SK-N-SH (cell line): Measurements from ENCODE around the gene HSD17B12. TPM values are rescaled to one million over a fixed set of nuclear protein-coding genes. Genes with fewer than 3 reads are reported as not detected.

Experiments
- CTCF ChIA-PET: fragments of 300-600, 350-600 bp; formaldehyde crosslinking; extraction: SDS; loops from one replicate; lab custom pipeline; 2021; lab: Yijun Ruan, JAX
- POLR2A ChIA-PET: fragments of 350-600 bp; sonication (Branson Sonifier 250); formaldehyde crosslinking; extraction: SDS; loops from one replicate; lab custom pipeline; 2020; ENCODE audit warnings: antibody characterized with exemption, inconsistent platforms; lab: Yijun Ruan, JAX
- DNase-seq: peaks from one replicate; pipeline ENCODE4 v3.0.0; 2012
- H2AFZ ChIP-seq: fragments of 200-600 bp; sonication (generic); 2 replicates; pipeline ENCODE4 v1.8.1; 2016; ENCODE audit warnings: antibody characterized with exemption, mild to moderate bottlenecking, low read depth
- H3F3A ChIP-seq: fragments of 200-600 bp; sonication (generic); replicated peaks from 2 replicates; pipeline ENCODE3; 2016; ENCODE audit warnings: antibody characterized with exemption, mild to moderate bottlenecking; ENCODE audit not compliant: insufficient read depth
- H3K27ac ChIP-seq, 2 experiments: fragments of 200-500 bp in 1 of 2; fragments of 200-600 bp in 1 of 2; sonication (Bioruptor generic) in 1 of 2; sonication (generic), shearing (Covaris generic) in 1 of 2; 2 replicates each; pipeline versions ENCODE4 v1.5.1 to v1.6.1; 2014 to 2016; ENCODE audit warnings: low read depth in 2 of 2, inconsistent platforms in 1 of 2, low read length in 1 of 2, mild to moderate bottlenecking in 1 of 2, mixed read lengths in 1 of 2
- H3K27me3 ChIP-seq: fragments of 200-600 bp; sonication (generic), shearing (Covaris generic); 2 replicates; pipeline ENCODE4 v1.6.1; 2016; ENCODE audit warnings: mixed run types; ENCODE audit not compliant: insufficient read depth
- H3K36me3 ChIP-seq, 2 experiments: fragments of 200-500 bp in 1 of 2; fragments of 200-600 bp in 1 of 2; sonication (Bioruptor generic) in 1 of 2; sonication (generic) in 1 of 2; replicated peaks in 1 of 2; 2 replicates each; pipeline versions ENCODE3 to v1.5.1; 2014 to 2016; ENCODE audit warnings: low read length in 1 of 2, mild to moderate bottlenecking in 1 of 2; ENCODE audit not compliant: insufficient read depth in 2 of 2, control insufficient read depth in 1 of 2
- H3K4me1 ChIP-seq, 2 experiments: fragments of 200-500 bp in 1 of 2; fragments of 200-600 bp in 1 of 2; sonication (Bioruptor generic) in 1 of 2; sonication (generic), shearing (Covaris generic) in 1 of 2; 2 replicates each; pipeline versions ENCODE4 v1.5.1 to v1.6.1; 2014 to 2016; ENCODE audit warnings: low read depth in 1 of 2, low read length in 1 of 2, mixed run types in 1 of 2; ENCODE audit not compliant: insufficient read depth in 2 of 2, control insufficient read depth in 1 of 2
- H3K4me2 ChIP-seq: fragments of 200-600 bp; sonication (generic), shearing (Covaris generic); 2 replicates; pipeline ENCODE4 v1.6.1; 2017; ENCODE audit warnings: mixed run types
- H3K4me3 ChIP-seq, 2 experiments: fragments of 200-500 bp in 1 of 2; fragments of 200-600 bp in 1 of 2; sonication (Bioruptor generic) in 1 of 2; sonication (generic), shearing (Covaris generic) in 1 of 2; 2 replicates each; pipeline versions ENCODE4 v1.5.1 to v1.8.1; 2014 to 2016; ENCODE audit warnings: low read depth in 2 of 2, inconsistent platforms in 1 of 2, low read length in 1 of 2, mild to moderate bottlenecking in 1 of 2, mixed read lengths in 1 of 2, moderate library complexity in 1 of 2
- H3K79me2 ChIP-seq: fragments of 200-600 bp; sonication (generic); 2 replicates; pipeline ENCODE4 v1.8.1; 2017; ENCODE audit warnings: mild to moderate bottlenecking; ENCODE audit not compliant: insufficient read depth
- H3K9ac ChIP-seq: fragments of 200-600 bp; sonication (generic); 2 replicates; pipeline ENCODE4 v1.6.1; 2017; ENCODE audit warnings: mixed run types
- H3K9me2 ChIP-seq: fragments of 200-600 bp; sonication (generic); 2 replicates; pipeline ENCODE4 v1.6.1; 2017; ENCODE audit warnings: mixed run types
- H3K9me3 ChIP-seq: fragments of 200-600 bp; sonication (generic); 2 replicates; pipeline ENCODE4 v1.6.1; 2017; ENCODE audit warnings: mixed run types, mild to moderate bottlenecking, moderate library complexity
- H4K20me1 ChIP-seq: fragments of 200-600 bp; sonication (generic); 2 replicates; pipeline ENCODE4 v1.6.1; 2017; ENCODE audit warnings: mild to moderate bottlenecking, mixed run types; ENCODE audit not compliant: insufficient read depth
- EZH2phosphoT487 ChIP-seq: fragments of 200-600 bp; sonication (generic); IDR thresholded peaks from 2 replicates; pipeline ENCODE4 v1.6.1; 2017; ENCODE audit warnings: low read depth, mixed run types, mild to moderate bottlenecking, antibody characterized with exemption, moderate library complexity, borderline replicate concordance
- FOSL2 ChIP-seq: IDR thresholded peaks from 2 replicates; pipeline ENCODE4 v1.4.0; 2012; ENCODE audit warnings: low read depth, mild to moderate bottlenecking, moderate library complexity, borderline replicate concordance
- FOXJ3 ChIP-seq: sonication (generic); formaldehyde crosslinking; IDR thresholded peaks from 2 replicates; pipeline ENCODE4 v1.5.1; 2020; ENCODE audit warnings: mild to moderate bottlenecking, missing genetic modification reagents
- FOXM1 ChIP-seq: IDR thresholded peaks from 2 replicates; pipeline ENCODE4 v1.4.0; 2012; ENCODE audit warnings: low read depth, mild to moderate bottlenecking
- MAX ChIP-seq: IDR thresholded peaks from 2 replicates; pipeline ENCODE4 v1.4.0; 2012; ENCODE audit warnings: low read depth
- MEF2A ChIP-seq: IDR thresholded peaks from 2 replicates; pipeline ENCODE4 v1.4.0; 2012; ENCODE audit warnings: low read depth, borderline replicate concordance
- MXI1 ChIP-seq: IDR thresholded peaks from 2 replicates; pipeline ENCODE4 v1.6.1; 2012; ENCODE audit warnings: mild to moderate bottlenecking, low read depth, low read length, improper control_type of control experiment
- NFIC ChIP-seq: IDR thresholded peaks from 2 replicates; pipeline ENCODE4 v1.4.0; 2012; ENCODE audit warnings: borderline replicate concordance
- POLR2AphosphoS5 ChIP-seq: IDR thresholded peaks from 2 replicates; pipeline ENCODE4 v1.6.1; 2012; ENCODE audit warnings: low read depth, low read length
- RAD21 ChIP-seq: IDR thresholded peaks from 2 replicates; pipeline ENCODE4 v1.6.1; 2012; ENCODE audit warnings: mild to moderate bottlenecking, low read length
- RCOR1 ChIP-seq: fragments of 150-350 bp; IDR thresholded peaks from 2 replicates; pipeline ENCODE4 v1.6.1; 2017; ENCODE audit warnings: antibody characterized with exemption, low read length
- REST ChIP-seq: IDR thresholded peaks from 2 replicates; pipeline ENCODE4 v1.6.1; 2012; ENCODE audit warnings: mild to moderate bottlenecking, low read depth, low read length, moderate library complexity
- RXRA ChIP-seq: IDR thresholded peaks from 2 replicates; pipeline ENCODE4 v1.4.0; 2012; ENCODE audit warnings: low read depth, mild to moderate bottlenecking, borderline replicate concordance
- SIN3A ChIP-seq: IDR thresholded peaks from 2 replicates; pipeline ENCODE4 v1.6.1; 2012; ENCODE audit warnings: low read depth, mild to moderate bottlenecking, low read length, moderate library complexity, borderline replicate concordance
- SMC3 ChIP-seq: IDR thresholded peaks from 2 replicates; pipeline ENCODE4 v1.6.1; 2012; ENCODE audit warnings: low read depth, low read length, improper control_type of control experiment
- TCF12 ChIP-seq: IDR thresholded peaks from 2 replicates; pipeline ENCODE4 v1.4.0; 2012
- USF2 ChIP-seq: fragments of 150-350 bp; IDR thresholded peaks from 2 replicates; pipeline ENCODE4 v1.6.1; 2017; ENCODE audit warnings: antibody characterized with exemption, low read length, low read depth, borderline replicate concordance
- ZBTB33 ChIP-seq: IDR thresholded peaks from 2 replicates; pipeline ENCODE4 v1.4.0; 2012; ENCODE audit warnings: low read depth, borderline replicate concordance
- WGBS: methylation state at CpG from one replicate; pipeline ENCODE4 v1.1.6; 2017; ENCODE audit warnings: low lambda C conversion rate; 5-methylcytosine and 5-hydroxymethylcytosine counted together
- polyA plus RNA-seq, 3 experiments: library from polyadenylated mRNA; depleted of rRNA; stranded (reverse); fragments of >200 nt; gene quantifications; 2 replicates each; pipeline ENCODE4 v1.2.3, GENCODE V29; 2012
- TF ChIP-seq, protein P1 (sequence below): fragments of 200-600 bp; sonication (generic); IDR thresholded peaks from 2 replicates; pipeline ENCODE4 v1.6.1; 2017; ENCODE audit warnings: antibody characterized with exemption, mild to moderate bottlenecking, moderate library complexity
- TF ChIP-seq, protein P2 (sequence below): fragments of 150-350 bp; IDR thresholded peaks from 2 replicates; pipeline ENCODE4 v1.6.1; 2016; ENCODE audit warnings: mild to moderate bottlenecking, low read depth, low read length

The HSD17B12 gene
- polyA plus RNA-seq, 1 of the 3 experiments (the other 2 are of a cell fraction): 19.7 TPM

DNA sequence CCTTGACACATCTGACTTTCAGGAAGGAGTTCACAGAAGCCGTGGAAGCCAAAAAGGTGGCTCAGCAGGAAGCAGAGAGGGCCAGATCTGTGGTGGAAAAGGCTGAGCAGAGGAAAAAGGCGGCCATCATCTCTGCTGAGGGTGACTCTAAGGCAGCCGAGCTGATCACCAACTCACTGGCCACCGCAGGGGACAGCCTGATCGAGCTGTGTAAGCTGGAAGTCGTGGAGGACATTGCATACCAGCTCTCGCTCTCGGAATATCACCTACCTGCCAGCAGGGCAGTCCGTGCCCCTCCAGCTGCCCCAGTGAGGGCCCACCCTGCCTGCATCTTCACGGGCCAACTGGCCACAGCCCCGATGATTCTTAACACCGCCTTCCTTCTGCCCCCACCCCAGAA is 53.7 kb downstream of the HSD17B12 start:
- CTCF ChIA-PET: no interaction called here
- no peaks in the 10 kb centered on the region for H3F3A ChIP-seq

More for the DNA sequence above, 53.7 kb downstream of the HSD17B12 start:
- H3K36me3 ChIP-seq: no peaks in the 10 kb centered on the region
- H2AFZ ChIP-seq: no peak overlapping the region
- no peaks in the 10 kb centered on the region for H3K79me2 ChIP-seq
- no peaks in the 10 kb centered on the region for H3K27me3 ChIP-seq
- H3K4me2 ChIP-seq: no peak overlapping the region
- no peaks in the 10 kb centered on the region for H3K9me3 ChIP-seq
- H3K4me3 ChIP-seq: no peak overlapping the region
- TF ChIP-seq MAX (no peak), SIN3A (no peak), RXRA (no peak), RAD21 (no peak), REST (no peak), FOSL2 (no peak), ZBTB33 (no peak), MEF2A (no peak), FOXM1 (no peak), NFIC (no peak), SMC3 (no peak), FOXJ3 (no peak), POLR2AphosphoS5 (no peak), TCF12 (no peak), MXI1 (no peak), USF2 (no peak), RCOR1 (no peak), EZH2phosphoT487 (no peak)
- TF ChIP-seq, protein P1, sequence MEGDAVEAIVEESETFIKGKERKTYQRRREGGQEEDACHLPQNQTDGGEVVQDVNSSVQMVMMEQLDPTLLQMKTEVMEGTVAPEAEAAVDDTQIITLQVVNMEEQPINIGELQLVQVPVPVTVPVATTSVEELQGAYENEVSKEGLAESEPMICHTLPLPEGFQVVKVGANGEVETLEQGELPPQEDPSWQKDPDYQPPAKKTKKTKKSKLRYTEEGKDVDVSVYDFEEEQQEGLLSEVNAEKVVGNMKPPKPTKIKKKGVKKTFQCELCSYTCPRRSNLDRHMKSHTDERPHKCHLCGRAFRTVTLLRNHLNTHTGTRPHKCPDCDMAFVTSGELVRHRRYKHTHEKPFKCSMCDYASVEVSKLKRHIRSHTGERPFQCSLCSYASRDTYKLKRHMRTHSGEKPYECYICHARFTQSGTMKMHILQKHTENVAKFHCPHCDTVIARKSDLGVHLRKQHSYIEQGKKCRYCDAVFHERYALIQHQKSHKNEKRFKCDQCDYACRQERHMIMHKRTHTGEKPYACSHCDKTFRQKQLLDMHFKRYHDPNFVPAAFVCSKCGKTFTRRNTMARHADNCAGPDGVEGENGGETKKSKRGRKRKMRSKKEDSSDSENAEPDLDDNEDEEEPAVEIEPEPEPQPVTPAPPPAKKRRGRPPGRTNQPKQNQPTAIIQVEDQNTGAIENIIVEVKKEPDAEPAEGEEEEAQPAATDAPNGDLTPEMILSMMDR: no peak
- TF ChIP-seq, protein P2, sequence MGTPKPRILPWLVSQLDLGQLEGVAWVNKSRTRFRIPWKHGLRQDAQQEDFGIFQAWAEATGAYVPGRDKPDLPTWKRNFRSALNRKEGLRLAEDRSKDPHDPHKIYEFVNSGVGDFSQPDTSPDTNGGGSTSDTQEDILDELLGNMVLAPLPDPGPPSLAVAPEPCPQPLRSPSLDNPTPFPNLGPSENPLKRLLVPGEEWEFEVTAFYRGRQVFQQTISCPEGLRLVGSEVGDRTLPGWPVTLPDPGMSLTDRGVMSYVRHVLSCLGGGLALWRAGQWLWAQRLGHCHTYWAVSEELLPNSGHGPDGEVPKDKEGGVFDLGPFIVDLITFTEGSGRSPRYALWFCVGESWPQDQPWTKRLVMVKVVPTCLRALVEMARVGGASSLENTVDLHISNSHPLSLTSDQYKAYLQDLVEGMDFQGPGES: no peak
- no peak overlapping the region for H3K9ac ChIP-seq
- POLR2A ChIA-PET: no interaction called here
- 74% methylated on average over 11 of the region's 12 CpGs for WGBS
- H4K20me1 ChIP-seq: no peaks in the 10 kb centered on the region
- H3K4me1 ChIP-seq: peaks cover 9 to 40% of the 10 kb centered on the region in 2 experiments; a peak in 3 of 4 replicates
- DNase-seq: no peak
- H3K9me2 ChIP-seq: no peaks in the 10 kb centered on the region
- H3K27ac ChIP-seq: no peak overlapping the region
